HepG2 (cell line): Measurements from ENCODE around the gene PTPRCAP. TPM values are rescaled to one million over a fixed set of nuclear protein-coding genes. Genes with fewer than 3 reads are reported as not detected.
"Not testable (repeated sequence)": the region's sequence is repeated elsewhere in the genome, so short reads cannot be mapped to it uniquely, and the experiment has no call there.

Experiments
- HNF4A ChIP-seq: sonication (generic); formaldehyde crosslinking; IDR thresholded peaks from 2 replicates; pipeline ENCODE4 v1.4.0; 2020; ENCODE audit warnings: missing genetic modification reagents
- KDM5B ChIP-seq: sonication (generic); formaldehyde crosslinking; IDR thresholded peaks from 2 replicates; pipeline ENCODE4 v1.4.0; 2020; ENCODE audit warnings: missing genetic modification reagents, mild to moderate bottlenecking, borderline replicate concordance
- NR2F6 ChIP-seq, 2 experiments: IDR thresholded peaks; 2 replicates each; pipeline ENCODE4 v1.6.1; 2016; ENCODE audit warnings: antibody characterized with exemption in 1 of 2, mild to moderate bottlenecking in 1 of 2
- RXRA ChIP-seq: sonication (generic); formaldehyde crosslinking; IDR thresholded peaks from 2 replicates; pipeline ENCODE4 v1.5.1; 2020; ENCODE audit warnings: missing genetic modification reagents
- SAP130 ChIP-seq: IDR thresholded peaks from 2 replicates; pipeline ENCODE4 v1.6.1; 2016; ENCODE audit warnings: low read depth
- TBX2 ChIP-seq: sonication (generic); formaldehyde crosslinking; IDR thresholded peaks from 2 replicates; pipeline ENCODE4 v1.5.0; 2020; ENCODE audit warnings: missing genetic modification reagents, mild to moderate bottlenecking, borderline replicate concordance
- ZKSCAN8 ChIP-seq: IDR thresholded peaks from 2 replicates; pipeline ENCODE4 v1.6.1; 2016; ENCODE audit warnings: borderline replicate concordance, missing genetic modification reagents, missing compliant biosample characterization
- ZMYM3 ChIP-seq: sonication (generic); formaldehyde crosslinking; IDR thresholded peaks from 2 replicates; pipeline ENCODE4 v1.5.1; 2020; ENCODE audit warnings: mild to moderate bottlenecking, missing genetic modification reagents
- ZNF556 ChIP-seq: sonication (generic); formaldehyde crosslinking; IDR thresholded peaks from 2 replicates; pipeline ENCODE4 v1.4.0; 2020; ENCODE audit warnings: mild to moderate bottlenecking, missing genetic modification reagents, borderline replicate concordance
- polyA plus RNA-seq, 8 experiments: library from polyadenylated mRNA; depleted of rRNA in 3 of 8; stranded (reverse) in 7 of 8; unstranded in 1 of 8; fragments of >200 nt; fragmentation: Illumina TruSeq in 4 of 8; extraction: Trizol in 4 of 8; gene quantifications; 2 replicates each; pipeline versions ENCODE4 v1.2.1 to v1.2.3, GENCODE V29; 2011 to 2016; ENCODE audit warnings: low read depth in 4 of 8, missing spikeins in 1 of 8, mixed read lengths in 1 of 8; ENCODE audit not compliant: insufficient read depth in 1 of 8
- total RNA-seq, 5 experiments: library from RNA; depleted of rRNA; stranded (reverse); fragments of >200 nt; fragmentation: Illumina TruSeq; extraction: Trizol; gene quantifications; 2 replicates each; pipeline ENCODE4 v1.2.3, GENCODE V29; 2016; ENCODE audit warnings: low read depth in 1 of 5
- TF ChIP-seq, protein P1 (sequence below), 2 experiments: sonication (generic) in 1 of 2; formaldehyde crosslinking in 1 of 2; IDR thresholded peaks; 2 replicates each; pipeline versions ENCODE4 v1.6.1 to v1.9.0; 2014 to 2022; ENCODE audit warnings: antibody characterized with exemption in 1 of 2, borderline replicate concordance in 1 of 2, inconsistent platforms in 1 of 2, low read depth in 1 of 2, missing genetic modification reagents in 1 of 2
- TF ChIP-seq, protein P2 (sequence below): sonication (generic); formaldehyde crosslinking; IDR thresholded peaks from 2 replicates; pipeline ENCODE4 v1.8.0; 2022; ENCODE audit warnings: mild to moderate bottlenecking, missing genetic modification reagents; ENCODE audit not compliant: insufficient replicate concordance
- TF ChIP-seq, protein P3 (sequence below): sonication (generic); formaldehyde crosslinking; IDR thresholded peaks from 2 replicates; pipeline ENCODE4 v1.4.0; 2020; ENCODE audit warnings: missing genetic modification reagents, low read depth, mild to moderate bottlenecking, borderline replicate concordance
- TF ChIP-seq, protein P4 (sequence below): sonication (generic); formaldehyde crosslinking; conservative IDR thresholded peaks from 2 replicates; pipeline ENCODE4 v1.4.0; 2020; ENCODE audit warnings: mild to moderate bottlenecking, missing genetic modification reagents, moderate library complexity
- TF ChIP-seq, protein P5 (sequence below): sonication (generic); formaldehyde crosslinking; IDR thresholded peaks from 2 replicates; pipeline ENCODE4 v1.4.0; 2020; ENCODE audit warnings: missing genetic modification reagents, borderline replicate concordance

The PTPRCAP gene
- total and polyA plus RNA-seq, 2 of the 13 experiments (the other 11 are each of a cell fraction or from before 2014, with no cell fraction given) = 0.60 to 0.70 TPM

DNA sequence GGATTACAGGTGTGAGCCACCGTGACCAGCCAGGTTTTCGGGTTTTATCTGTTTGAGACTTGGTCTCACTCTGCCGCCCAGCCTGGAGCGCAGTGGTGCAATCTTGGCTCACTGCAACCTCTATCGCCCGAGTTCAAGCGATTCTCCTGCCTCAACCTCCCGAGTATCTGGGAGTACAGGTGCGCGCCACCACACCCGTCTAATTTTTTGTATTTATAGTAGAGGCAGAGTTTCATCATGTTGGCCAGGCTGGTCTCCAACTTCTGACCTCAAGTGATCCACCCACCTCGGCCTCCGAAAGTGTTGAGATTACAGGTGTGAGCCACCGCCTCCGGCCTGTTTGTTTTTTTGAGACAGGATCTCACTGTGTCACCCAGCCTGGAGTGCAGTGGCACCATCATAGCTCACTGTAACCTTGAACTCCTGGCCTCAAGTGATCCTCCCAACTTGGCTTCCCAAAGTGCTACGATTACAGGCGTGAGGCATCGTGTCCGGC, 10.1 kb downstream of the PTPRCAP start (continued):
- TF ChIP-seq HNF4A (CRISPR knock-in tag) = peak; percentile 48
- TF ChIP-seq KDM5B = peak; percentile 40; the same call in 1 of the 2 replicates
- peak; percentile 44 for TF ChIP-seq SAP130
- TF ChIP-seq, protein P1, sequence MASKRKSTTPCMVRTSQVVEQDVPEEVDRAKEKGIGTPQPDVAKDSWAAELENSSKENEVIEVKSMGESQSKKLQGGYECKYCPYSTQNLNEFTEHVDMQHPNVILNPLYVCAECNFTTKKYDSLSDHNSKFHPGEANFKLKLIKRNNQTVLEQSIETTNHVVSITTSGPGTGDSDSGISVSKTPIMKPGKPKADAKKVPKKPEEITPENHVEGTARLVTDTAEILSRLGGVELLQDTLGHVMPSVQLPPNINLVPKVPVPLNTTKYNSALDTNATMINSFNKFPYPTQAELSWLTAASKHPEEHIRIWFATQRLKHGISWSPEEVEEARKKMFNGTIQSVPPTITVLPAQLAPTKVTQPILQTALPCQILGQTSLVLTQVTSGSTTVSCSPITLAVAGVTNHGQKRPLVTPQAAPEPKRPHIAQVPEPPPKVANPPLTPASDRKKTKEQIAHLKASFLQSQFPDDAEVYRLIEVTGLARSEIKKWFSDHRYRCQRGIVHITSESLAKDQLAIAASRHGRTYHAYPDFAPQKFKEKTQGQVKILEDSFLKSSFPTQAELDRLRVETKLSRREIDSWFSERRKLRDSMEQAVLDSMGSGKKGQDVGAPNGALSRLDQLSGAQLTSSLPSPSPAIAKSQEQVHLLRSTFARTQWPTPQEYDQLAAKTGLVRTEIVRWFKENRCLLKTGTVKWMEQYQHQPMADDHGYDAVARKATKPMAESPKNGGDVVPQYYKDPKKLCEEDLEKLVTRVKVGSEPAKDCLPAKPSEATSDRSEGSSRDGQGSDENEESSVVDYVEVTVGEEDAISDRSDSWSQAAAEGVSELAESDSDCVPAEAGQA (IDR thresholded peaks at IDR 0.05; ENCODE audit: low read depth) = 0 out of 2 replicates have a peak, but pooled peaks have one; percentile 33
- TF ChIP-seq, protein P1 (CRISPR knock-in tag; IDR thresholded peaks at IDR 0.05; ENCODE audit: borderline replicate concordance) = not testable (repeated sequence)
- TF ChIP-seq, protein P2, sequence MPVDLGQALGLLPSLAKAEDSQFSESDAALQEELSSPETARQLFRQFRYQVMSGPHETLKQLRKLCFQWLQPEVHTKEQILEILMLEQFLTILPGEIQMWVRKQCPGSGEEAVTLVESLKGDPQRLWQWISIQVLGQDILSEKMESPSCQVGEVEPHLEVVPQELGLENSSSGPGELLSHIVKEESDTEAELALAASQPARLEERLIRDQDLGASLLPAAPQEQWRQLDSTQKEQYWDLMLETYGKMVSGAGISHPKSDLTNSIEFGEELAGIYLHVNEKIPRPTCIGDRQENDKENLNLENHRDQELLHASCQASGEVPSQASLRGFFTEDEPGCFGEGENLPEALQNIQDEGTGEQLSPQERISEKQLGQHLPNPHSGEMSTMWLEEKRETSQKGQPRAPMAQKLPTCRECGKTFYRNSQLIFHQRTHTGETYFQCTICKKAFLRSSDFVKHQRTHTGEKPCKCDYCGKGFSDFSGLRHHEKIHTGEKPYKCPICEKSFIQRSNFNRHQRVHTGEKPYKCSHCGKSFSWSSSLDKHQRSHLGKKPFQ (CRISPR knock-in tag) = peak; percentile 86
- TF ChIP-seq, protein P3, sequence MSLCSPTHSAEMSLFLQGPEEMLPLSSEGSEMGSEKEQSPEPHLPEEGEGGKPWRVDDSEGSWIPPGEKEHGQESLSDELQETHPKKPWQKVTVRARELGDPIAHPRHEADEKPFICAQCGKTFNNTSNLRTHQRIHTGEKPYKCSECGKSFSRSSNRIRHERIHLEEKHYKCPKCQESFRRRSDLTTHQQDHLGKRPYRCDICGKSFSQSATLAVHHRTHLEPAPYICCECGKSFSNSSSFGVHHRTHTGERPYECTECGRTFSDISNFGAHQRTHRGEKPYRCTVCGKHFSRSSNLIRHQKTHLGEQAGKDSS = 0 out of 2 replicates have a peak, but pooled peaks have one; percentile 8
- 0 out of 2 replicates have a peak, but pooled peaks have one; percentile 9 for TF ChIP-seq ZKSCAN8 (CRISPR knock-in tag)
- peak; percentile 70 for TF ChIP-seq NR2F6 (IDR thresholded peaks at IDR 0.05)
- TF ChIP-seq NR2F6 (CRISPR knock-in tag; IDR thresholded peaks at IDR 0.05) = peak; percentile 88
- TF ChIP-seq ZNF556 (CRISPR knock-in tag) = 0 out of 2 replicates have a peak, but pooled peaks have one; percentile 1
- TF ChIP-seq, protein P4, sequence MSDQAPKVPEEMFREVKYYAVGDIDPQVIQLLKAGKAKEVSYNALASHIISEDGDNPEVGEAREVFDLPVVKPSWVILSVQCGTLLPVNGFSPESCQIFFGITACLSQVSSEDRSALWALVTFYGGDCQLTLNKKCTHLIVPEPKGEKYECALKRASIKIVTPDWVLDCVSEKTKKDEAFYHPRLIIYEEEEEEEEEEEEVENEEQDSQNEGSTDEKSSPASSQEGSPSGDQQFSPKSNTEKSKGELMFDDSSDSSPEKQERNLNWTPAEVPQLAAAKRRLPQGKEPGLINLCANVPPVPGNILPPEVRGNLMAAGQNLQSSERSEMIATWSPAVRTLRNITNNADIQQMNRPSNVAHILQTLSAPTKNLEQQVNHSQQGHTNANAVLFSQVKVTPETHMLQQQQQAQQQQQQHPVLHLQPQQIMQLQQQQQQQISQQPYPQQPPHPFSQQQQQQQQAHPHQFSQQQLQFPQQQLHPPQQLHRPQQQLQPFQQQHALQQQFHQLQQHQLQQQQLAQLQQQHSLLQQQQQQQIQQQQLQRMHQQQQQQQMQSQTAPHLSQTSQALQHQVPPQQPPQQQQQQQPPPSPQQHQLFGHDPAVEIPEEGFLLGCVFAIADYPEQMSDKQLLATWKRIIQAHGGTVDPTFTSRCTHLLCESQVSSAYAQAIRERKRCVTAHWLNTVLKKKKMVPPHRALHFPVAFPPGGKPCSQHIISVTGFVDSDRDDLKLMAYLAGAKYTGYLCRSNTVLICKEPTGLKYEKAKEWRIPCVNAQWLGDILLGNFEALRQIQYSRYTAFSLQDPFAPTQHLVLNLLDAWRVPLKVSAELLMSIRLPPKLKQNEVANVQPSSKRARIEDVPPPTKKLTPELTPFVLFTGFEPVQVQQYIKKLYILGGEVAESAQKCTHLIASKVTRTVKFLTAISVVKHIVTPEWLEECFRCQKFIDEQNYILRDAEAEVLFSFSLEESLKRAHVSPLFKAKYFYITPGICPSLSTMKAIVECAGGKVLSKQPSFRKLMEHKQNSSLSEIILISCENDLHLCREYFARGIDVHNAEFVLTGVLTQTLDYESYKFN (CRISPR knock-in tag) = peak; percentile 50; the same call in 1 of the 2 replicates
- TF ChIP-seq ZMYM3 (CRISPR knock-in tag) = peak; percentile 9; the same call in 1 of the 2 replicates
- TF ChIP-seq RXRA = peak; percentile 78; the same call in 1 of the 2 replicates
- peak; percentile 55; the same call in 1 of the 2 replicates for TF ChIP-seq TBX2 (CRISPR knock-in tag)
- TF ChIP-seq, protein P5, sequence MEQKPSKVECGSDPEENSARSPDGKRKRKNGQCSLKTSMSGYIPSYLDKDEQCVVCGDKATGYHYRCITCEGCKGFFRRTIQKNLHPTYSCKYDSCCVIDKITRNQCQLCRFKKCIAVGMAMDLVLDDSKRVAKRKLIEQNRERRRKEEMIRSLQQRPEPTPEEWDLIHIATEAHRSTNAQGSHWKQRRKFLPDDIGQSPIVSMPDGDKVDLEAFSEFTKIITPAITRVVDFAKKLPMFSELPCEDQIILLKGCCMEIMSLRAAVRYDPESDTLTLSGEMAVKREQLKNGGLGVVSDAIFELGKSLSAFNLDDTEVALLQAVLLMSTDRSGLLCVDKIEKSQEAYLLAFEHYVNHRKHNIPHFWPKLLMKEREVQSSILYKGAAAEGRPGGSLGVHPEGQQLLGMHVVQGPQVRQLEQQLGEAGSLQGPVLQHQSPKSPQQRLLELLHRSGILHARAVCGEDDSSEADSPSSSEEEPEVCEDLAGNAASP (CRISPR knock-in tag) = peak; percentile 68; the same call in 1 of the 2 replicates
